Heart left ventricle (tissue), 13 donors: Measurements from ENCODE around the gene ALCAM.

Experiments
- CTCF ChIP-seq, 12 donors: fragments of 200-600 bp; sonication (generic) in 4 of 12; IDR thresholded peaks; one replicate each; pipeline versions ENCODE4 v1.5.0 to v1.8.0; 2018 to 2022; ENCODE audit warnings: antibody characterized with exemption in 12 of 12, mild to moderate bottlenecking in 5 of 12
- POLR2A ChIP-seq, 2 donors: fragments of 450-650 bp; IDR thresholded peaks; one replicate each; pipeline ENCODE4 v1.6.1; 2017; ENCODE audit warnings: antibody characterized with exemption in 2 of 2, mild to moderate bottlenecking in 2 of 2, moderate library complexity in 2 of 2
- donor health status: ischemic (EF 13 %, LVEDD 7.1; RV severe dilation, severe dysfunction).
- donor health status: DM: no; HTN: yes; CAD: no.
- donor health status: DM: no; HTN: no; CAD: no.
- donor health status: ischemic (EF 25% LVEDD 6.9; RV normal size, moderate dysfunction).
- donor health status: ischemic (EF 25% LVEDD 5.7; RV mildly dilated, moderate dysfunction).
- donor health status: ischemic (EF 35%, LVEDD 5.7; RV mildly dilated, moderate dysfunction).
- donor health status: nonischemic (EF 11% LVEDD 7.7; RV severe dilation, severe dysfunction).
- donor health status: DM: yes; HTN: yes; CAD: no.
- donor health status: PGD.
- donor health status: ischemic (EF 29% LVEDD 5.4; RV normal size, mild dysfunction).
- donor health status: nonischemic (EF 23%, LVEDD 6.1; RV moderate dilation, normal function).

- TF ChIP-seq CTCF (IDR thresholded peaks at IDR 0.05) (no peak), POLR2A (IDR thresholded peaks at IDR 0.05) (no peak)
Measured at GRCh38 chr3:105354429-105354828, 12.3 kb upstream of the ALCAM start.
